ENCODE data around the gene COG5.

COG5 gene

DNA sequence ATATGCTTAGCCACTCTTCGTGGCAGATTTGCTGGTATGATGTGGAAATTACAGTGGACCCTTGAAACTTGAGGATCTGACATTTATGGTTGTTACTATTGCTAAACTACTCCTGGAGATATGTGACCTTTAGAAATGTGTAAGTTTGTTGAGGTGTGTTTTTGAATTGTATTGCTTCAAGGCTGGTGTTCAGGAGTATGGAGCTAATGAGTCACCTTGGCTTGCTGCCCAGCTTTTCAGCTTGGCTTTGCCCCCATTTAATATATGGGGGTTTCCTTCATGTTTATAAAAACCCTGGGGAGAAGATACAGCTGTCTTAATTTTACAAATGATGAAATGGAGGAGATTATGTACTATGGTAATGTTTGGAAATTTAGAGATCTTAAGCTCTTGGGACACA is 383.3 kb downstream of the COG5 start (continued):
- TF ChIP-seq ZNF692 (tag by site-specific recombination; IDR thresholded peaks at IDR 0.05) (no peak), ZNF221 (tag by site-specific recombination; IDR thresholded peaks at IDR 0.05; ENCODE audit: borderline replicate concordance) (no peak), ZBTB1 (tag by site-specific recombination; IDR thresholded peaks at IDR 0.05) (no peak), ZNF521 (tag by site-specific recombination; IDR thresholded peaks at IDR 0.05) (no peak), ZNF747 (tag by site-specific recombination; IDR thresholded peaks at IDR 0.05) (no peak), HOXA7 (CRISPR knock-in tag; IDR thresholded peaks at IDR 0.05; ENCODE audit: borderline replicate concordance) (no peak), GLI2 (tag by site-specific recombination; IDR thresholded peaks at IDR 0.05; ENCODE audit: borderline replicate concordance, low read depth) (no peak), ZNF830 (tag by site-specific recombination; IDR thresholded peaks at IDR 0.05; ENCODE audit: low read depth) (no peak), ZNF223 (tag by site-specific recombination; IDR thresholded peaks at IDR 0.05) (no peak), ZBTB20 (tag by site-specific recombination; IDR thresholded peaks at IDR 0.05) (no peak)
- TF ChIP-seq, protein P1, sequence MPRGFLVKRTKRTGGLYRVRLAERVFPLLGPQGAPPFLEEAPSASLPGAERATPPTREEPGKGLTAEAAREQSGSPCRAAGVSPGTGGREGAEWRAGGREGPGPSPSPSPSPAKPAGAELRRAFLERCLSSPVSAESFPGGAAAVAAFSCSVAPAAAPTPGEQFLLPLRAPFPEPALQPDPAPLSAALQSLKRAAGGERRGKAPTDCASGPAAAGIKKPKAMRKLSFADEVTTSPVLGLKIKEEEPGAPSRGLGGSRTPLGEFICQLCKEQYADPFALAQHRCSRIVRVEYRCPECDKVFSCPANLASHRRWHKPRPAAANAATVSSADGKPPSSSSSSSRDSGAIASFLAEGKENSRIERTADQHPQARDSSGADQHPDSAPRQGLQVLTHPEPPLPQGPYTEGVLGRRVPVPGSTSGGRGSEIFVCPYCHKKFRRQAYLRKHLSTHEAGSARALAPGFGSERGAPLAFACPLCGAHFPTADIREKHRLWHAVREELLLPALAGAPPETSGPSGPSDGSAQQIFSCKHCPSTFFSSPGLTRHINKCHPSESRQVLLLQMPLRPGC (tag by site-specific recombination; IDR thresholded peaks at IDR 0.05): peak; percentile 62; the same call in 1 of the 2 replicates

DNA sequence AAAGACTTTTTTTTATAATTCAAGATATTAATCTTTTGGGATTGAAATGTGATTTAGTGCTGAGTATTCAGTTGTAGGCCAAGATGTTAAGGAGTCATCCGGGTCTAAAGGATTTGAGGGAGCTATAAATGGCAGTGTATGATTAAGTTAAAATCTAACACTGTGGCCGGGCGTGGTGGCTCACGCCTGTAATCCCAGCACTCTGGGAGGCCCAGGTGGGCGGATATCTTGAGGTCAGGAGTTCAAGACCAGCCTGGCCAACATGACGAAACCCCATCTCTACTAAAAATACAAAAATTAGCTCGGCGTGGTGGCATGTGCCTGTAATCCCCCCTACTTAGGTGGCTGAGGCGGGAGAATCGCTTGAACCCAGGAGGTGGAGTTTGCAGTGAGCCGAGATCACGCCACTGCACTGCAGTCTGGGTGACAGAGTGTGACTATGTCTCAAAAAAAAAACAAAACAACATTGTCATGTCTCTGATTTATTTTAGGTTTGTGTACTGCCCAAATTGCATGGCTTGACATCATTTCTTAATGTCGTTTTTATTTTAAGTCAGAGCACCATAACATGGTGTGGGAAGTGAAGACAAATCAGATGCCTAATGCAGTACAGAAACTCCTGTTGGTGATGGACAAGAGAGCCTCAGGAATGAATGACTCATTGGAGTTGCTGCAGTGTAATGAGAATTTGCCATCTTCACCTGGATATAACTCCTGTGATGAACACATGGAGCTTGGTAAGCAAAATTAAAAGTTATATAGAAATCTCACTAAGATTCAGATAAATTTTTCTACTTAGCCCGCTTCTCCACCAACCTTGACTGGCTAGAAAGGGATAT is 384.2 kb downstream of the COG5 start:
- peaks cover 3 to 10% of the 10 kb centered on the region in 2 experiments; a peak in 1 of 3 replicates for H3K36me3 ChIP-seq (ENCODE audit: control insufficient read depth in 2 of 2, insufficient read depth in 1 of 2, low read length in 2 of 2)
- H3K27ac ChIP-seq (ENCODE audit: extremely low read depth, low read depth, low read length): no peak overlapping the region
- peak; percentile 59; the same call in 1 of the 2 replicates for TF ChIP-seq SP7 (tag by site-specific recombination; IDR thresholded peaks at IDR 0.05)
- peak; percentile 38; the same call in 1 of the 2 replicates for TF ChIP-seq ZFHX2 (tag by site-specific recombination; conservative IDR thresholded peaks at IDR 0.05)
- peak; percentile 64; the same call in 1 of the 2 replicates for TF ChIP-seq ZNF600 (tag by site-specific recombination; IDR thresholded peaks at IDR 0.05)
- TF ChIP-seq ZNF266 (tag by site-specific recombination; IDR thresholded peaks at IDR 0.05; ENCODE audit: low read depth): no peak
- H3K4me1 ChIP-seq (ENCODE audit: control insufficient read depth, insufficient read depth, low read length): peaks cover 14% of the 10 kb centered on the region
- H3K9me3 ChIP-seq (ENCODE audit: control insufficient read depth, insufficient read depth, low read depth, low read length): no peaks in the 10 kb centered on the region
- POLR2A ChIA-PET: interaction anchor here (0.6 to 3.4 kb wide), 3 partner anchors 10 to 695 kb away, joined by 3 to 14 read pairs (median 7); partner anchors contain the start of gene HBP1
- CTCF ChIA-PET: interaction anchor here (1.1 to 1.7 kb wide), 3 partner anchors 10 to 387 kb away, joined by 3 to 4 read pairs (median 3); no protein-coding TSS in a partner anchor
- H3K4me3 ChIP-seq (ENCODE audit: low read depth, low read length): no peak overlapping the region

DNA sequence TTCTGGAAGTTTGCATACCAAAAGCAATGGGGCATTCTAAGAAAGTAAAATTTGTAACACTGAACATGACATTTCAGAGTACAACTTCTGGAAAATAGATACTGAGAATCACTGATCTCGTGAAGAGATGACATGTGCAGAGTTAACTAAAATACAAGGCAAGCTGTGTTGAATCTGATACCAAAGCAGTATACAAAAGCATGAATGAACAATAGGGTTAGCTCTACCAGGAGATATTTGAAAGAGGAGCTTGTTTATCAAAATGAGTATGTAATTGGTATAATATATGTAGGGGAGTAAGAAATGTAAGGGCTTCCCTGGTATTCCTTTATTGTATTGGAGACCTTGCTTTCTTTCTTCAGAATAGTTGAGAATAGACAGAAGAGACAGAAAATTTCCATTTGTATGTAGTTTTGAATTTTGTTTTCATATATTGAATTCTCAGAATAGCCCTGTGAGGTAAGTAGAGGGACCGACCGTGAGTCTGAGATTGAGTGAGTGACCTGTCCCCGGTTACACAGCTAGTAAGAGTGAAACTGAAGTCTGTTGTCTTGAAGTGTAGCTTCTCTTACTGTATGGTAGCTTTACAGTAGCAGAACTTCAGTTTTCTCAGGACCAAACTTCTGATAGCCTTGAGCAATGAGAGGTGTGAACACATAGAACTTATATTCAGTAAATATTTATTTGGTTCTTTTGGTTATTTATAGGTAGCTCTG is 389.9 kb downstream of the COG5 start:
- H3K27ac ChIP-seq (ENCODE audit: extremely low read depth, low read depth, low read length): no peak overlapping the region

More for the DNA sequence above, 389.9 kb downstream of the COG5 start:
- TF ChIP-seq ZFP37 (tag by site-specific recombination; IDR thresholded peaks at IDR 0.05) (no peak), SP2 (tag by site-specific recombination; IDR thresholded peaks at IDR 0.05) (no peak), KLF1 (tag by site-specific recombination; IDR thresholded peaks at IDR 0.05) (no peak), MYNN (tag by site-specific recombination; IDR thresholded peaks at IDR 0.05; ENCODE audit: borderline replicate concordance) (no peak), ZNF2 (tag by site-specific recombination; IDR thresholded peaks at IDR 0.05) (no peak), ZNF626 (tag by site-specific recombination; IDR thresholded peaks at IDR 0.05) (no peak), KLF8 (tag by site-specific recombination; IDR thresholded peaks at IDR 0.05) (no peak)
- H3K4me1 ChIP-seq (ENCODE audit: control insufficient read depth, insufficient read depth, low read length): no peaks in the 10 kb centered on the region
- H3K36me3 ChIP-seq (ENCODE audit: control insufficient read depth in 2 of 2, insufficient read depth in 1 of 2, low read length in 2 of 2): no peaks in the 10 kb centered on the region
- H3K4me3 ChIP-seq (ENCODE audit: low read depth, low read length): no peak overlapping the region
- H3K9me3 ChIP-seq (ENCODE audit: control insufficient read depth, insufficient read depth, low read depth, low read length): no peaks in the 10 kb centered on the region
- ChIA-PET CTCF (interaction anchor here (1.4 kb wide), 1 partner anchor 27 kb away, joined by 4 read pairs; no protein-coding TSS in a partner anchor), POLR2A (no interaction called here)

All from HEK293 (cell line).